B cell (primary cell): ENCODE results near the gene HSPB7. TPM values are rescaled to one million over a fixed set of nuclear protein-coding genes. Genes with fewer than 3 reads are reported as not detected.
A peak's percentile ranks its signal among the peaks of the same experiment; 100 is the strongest.
"Not testable (repeated sequence)": the region's sequence is repeated elsewhere in the genome, so short reads cannot be mapped to it uniquely, and the experiment has no call there.

Experiments used
- ATAC-seq: fragments of 200-7000 bp; cut with Tn5 transposase; one replicate; pipeline ENCODE4 v1.10.0; 2021; ENCODE audit warnings: low read depth, mild to moderate bottlenecking, moderate number of reproducible peaks, moderate library complexity
- CTCF ChIA-PET: fragments of 350-600 bp; sonication (Branson Sonifier 250); formaldehyde crosslinking; loops from one replicate; lab custom pipeline; 2021; ENCODE audit warnings: antibody characterized with exemption, inconsistent platforms; lab: Charles Lee
- POLR2A ChIA-PET: fragments of 350-600 bp; sonication (Branson Sonifier 250); formaldehyde crosslinking; loops from one replicate; lab custom pipeline; 2021; ENCODE audit warnings: antibody characterized with exemption; lab: Charles Lee
- DNase-seq: peaks from one replicate; pipeline ENCODE4 v3.0.0; 2013
- H2AFZ ChIP-seq: 2 replicates; pipeline ENCODE4 v1.6.1; 2012; ENCODE audit warnings: mild to moderate bottlenecking, low read depth, low read length; ENCODE audit not compliant: insufficient read depth, poor library complexity, severe bottlenecking
- H3K27ac ChIP-seq, 2 donors: 1 replicate in 1 of 2; 2 replicates in 1 of 2; pipeline ENCODE4 v1.5.1; 2012 to 2013; ENCODE audit warnings: low read length in 2 of 2, mild to moderate bottlenecking in 2 of 2, moderate library complexity in 1 of 2
- H3K27me3 ChIP-seq, 4 experiments: fragments of 200-600 bp in 1 of 4; sonication (generic) in 1 of 4; replicated peaks in 1 of 4; 1 replicate in 2 of 4; 2 replicates in 2 of 4; pipeline versions ENCODE4 v1.6.1 to v1.7.0; 2013 to 2016; ENCODE audit warnings: low read length in 3 of 4, mild to moderate bottlenecking in 2 of 4, mixed read lengths in 1 of 4, moderate library complexity in 1 of 4; ENCODE audit not compliant: insufficient read depth in 4 of 4, control insufficient read depth in 3 of 4; ENCODE audit errors: control extremely low read depth in 1 of 4
- H3K36me3 ChIP-seq, 2 experiments: replicated peaks in 1 of 2; 1 replicate in 1 of 2; 2 replicates in 1 of 2; pipeline versions ENCODE4 v1.6.1 to v1.7.1; 2013; ENCODE audit warnings: low read length in 1 of 2; ENCODE audit not compliant: insufficient read depth in 2 of 2, control insufficient read depth in 1 of 2; ENCODE audit errors: control extremely low read depth in 1 of 2, extremely low read depth in 1 of 2
- H3K4me1 ChIP-seq, 2 donors: fragments of 200-600 bp in 1 of 2; sonication (generic) in 1 of 2; 1 replicate in 1 of 2; 2 replicates in 1 of 2; pipeline versions ENCODE4 v1.5.1 to v1.6.1; 2013 to 2017; ENCODE audit warnings: low read length in 2 of 2; ENCODE audit not compliant: control insufficient read depth in 2 of 2, insufficient read depth in 2 of 2
- H3K4me2 ChIP-seq: replicated peaks from 2 replicates; pipeline ENCODE3; 2012; ENCODE audit warnings: mild to moderate bottlenecking, low read depth, low read length; ENCODE audit not compliant: poor library complexity, severe bottlenecking
- H3K4me3 ChIP-seq, 5 experiments: fragments of 200-600 bp in 1 of 5; sonication (generic) in 1 of 5; 1 replicate in 3 of 5; 2 replicates in 2 of 5; pipeline versions ENCODE4 v1.5.1 to v1.7.0; 2011 to 2016; ENCODE audit warnings: low read length in 4 of 5, mild to moderate bottlenecking in 4 of 5, low read depth in 2 of 5, control low read depth in 1 of 5, moderate library complexity in 1 of 5; ENCODE audit not compliant: insufficient read depth in 1 of 5; ENCODE audit errors: control extremely low read depth in 1 of 5, extremely low read depth in 1 of 5
- H3K79me2 ChIP-seq: fragments of 200-600 bp; sonication (generic); one replicate; pipeline ENCODE4 v1.6.0; 2016; ENCODE audit warnings: low read length; ENCODE audit not compliant: control insufficient read depth, insufficient read depth
- H3K9ac ChIP-seq: fragments of 200-600 bp; sonication (generic); 2 replicates; pipeline ENCODE4 v1.6.1; 2017; ENCODE audit warnings: mild to moderate bottlenecking, low read length, moderate library complexity
- H3K9me3 ChIP-seq, 3 donors: one replicate each; pipeline versions ENCODE4 v1.6.1 to v1.7.1; 2013; ENCODE audit warnings: low read length in 2 of 3; ENCODE audit not compliant: control insufficient read depth in 2 of 3, insufficient read depth in 1 of 3; ENCODE audit errors: control extremely low read depth in 1 of 3
- H4K20me1 ChIP-seq: 2 replicates; pipeline ENCODE4 v1.6.0; 2012; ENCODE audit warnings: mild to moderate bottlenecking, low read length; ENCODE audit not compliant: insufficient read depth, control insufficient read depth, poor library complexity, severe bottlenecking
- H3K27ac Mint-ChIP-seq: one replicate; pipeline ENCODE4 v1.8.0; 2021; ENCODE audit warnings: mixed read lengths
- H3K27me3 Mint-ChIP-seq: one replicate; pipeline ENCODE4 v1.8.0; 2021; ENCODE audit warnings: mixed read lengths
- H3K4me1 Mint-ChIP-seq: one replicate; pipeline ENCODE4 v1.8.0; 2021; ENCODE audit warnings: mixed read lengths
- H3K4me3 Mint-ChIP-seq: one replicate; pipeline ENCODE4 v1.8.0; 2021; ENCODE audit warnings: mixed read lengths
- H3K9me3 Mint-ChIP-seq: one replicate; pipeline ENCODE4 v1.8.0; 2022; ENCODE audit warnings: mixed read lengths; ENCODE audit not compliant: insufficient read depth
- CTCF ChIP-seq: fragments of 200-600 bp; IDR thresholded peaks from one replicate; pipeline ENCODE4 v1.8.0; 2022; ENCODE audit warnings: antibody characterized with exemption, mild to moderate bottlenecking
- EZH2 ChIP-seq: IDR thresholded peaks from 2 replicates; pipeline ENCODE4 v1.6.1; 2012; ENCODE audit warnings: borderline replicate concordance, low read depth, mild to moderate bottlenecking, moderate library complexity, low read length; ENCODE audit not compliant: insufficient read depth, poor library complexity, severe bottlenecking
- WGBS: methylation state at CpG from one replicate; pipeline ENCODE4 v1.1.5; 2013; ENCODE audit warnings: missing lambda C conversion rate; ENCODE audit not compliant: insufficient coverage; 5-methylcytosine and 5-hydroxymethylcytosine counted together
- intact Hi-C: fragments of 100-400 bp; cut with micrococcal nuclease; formaldehyde crosslinking; loops from one replicate; pipeline ENCODE4 v1.10.0; 2022
- polyA plus RNA-seq: library from polyadenylated mRNA; depleted of rRNA; stranded (reverse); fragments of >200 nt; gene quantifications from 2 replicates; pipeline ENCODE4 v1.2.3, GENCODE V29; 2012
- total RNA-seq, 2 donors: library from RNA; stranded (reverse); fragments of 120-200 nt in 1 of 2; gene quantifications; 1 replicate in 1 of 2; 2 replicates in 1 of 2; pipeline versions ENCODE4 v1.2.3 to v1.2.4, GENCODE V29; 2013 to 2022

HSPB7 gene
- total and polyA plus RNA-seq, 2 donors (not counting 1 experiment from before 2014, with no cell fraction given), result not detected

- Histone ChIP-seq H4K20me1 (no peaks in the 10 kb centered on the region), H3K79me2 (no peaks in the 10 kb centered on the region), H3K27me3 (no peaks in the 10 kb centered on the region), H3K4me1 (peaks cover 23 to 27% of the 10 kb centered on the region in 2 donors), H3K9me3 (no peaks in the 10 kb centered on the region), H2AFZ (no peak overlapping the region), H3K36me3 (no peaks in the 10 kb centered on the region), H3K27ac (no peak overlapping the region), H3K4me2 (peak overlapping the region; percentile 13), H3K9ac (no peak overlapping the region), H3K4me3 (no peak overlapping the region)
- ATAC-seq (no peak), DNase-seq (no peak)
- H3K27me3 Mint-ChIP-seq, result no peaks in the 10 kb centered on the region
- ChIA-PET POLR2A (no interaction called here), CTCF (interaction anchor here (0.7 to 1.9 kb wide), 3 partner anchors 8 to 190 kb away, joined by 3 to 7 read pairs (median 5); no protein-coding TSS in a partner anchor)
- WGBS, result 28% methylated on average over 4 of the region's 5 CpGs
- TF ChIP-seq EZH2 (no peak), CTCF (no peak)
- intact Hi-C loops, result loop anchor here (5.0 kb wide), 1 partner anchor 203 kb away; no protein-coding TSS in a partner anchor
- H3K9me3 Mint-ChIP-seq, result no peaks in the 10 kb centered on the region
- H3K4me3 Mint-ChIP-seq, result no peak overlapping the region
- no peak overlapping the region for H3K27ac Mint-ChIP-seq
- H3K4me1 Mint-ChIP-seq, result peaks cover 27% of the 10 kb centered on the region
These were observed 12.2 kb downstream of the HSPB7 start for GRCh38 chr1:16005597-16005996.

GRCh38 chr1:16001274-16001673 is 16.6 kb downstream of the HSPB7 start:
- DNase-seq, H3K4me2 ChIP-seq, H3K79me2 ChIP-seq, H3K9me3 ChIP-seq, H3K9ac ChIP-seq, H3K36me3 ChIP-seq, H3K9me3 Mint-ChIP-seq, H3K27me3 ChIP-seq, H3K4me3 Mint-ChIP-seq, H3K4me3 ChIP-seq, intact Hi-C loops, POLR2A ChIA-PET, ATAC-seq, H3K27ac Mint-ChIP-seq, H3K27ac ChIP-seq, H4K20me1 ChIP-seq, H3K27me3 Mint-ChIP-seq, H2AFZ ChIP-seq: not testable (repeated sequence)
- 97% methylated on average over 8 of the region's 10 CpGs for WGBS
- CTCF ChIA-PET, result interaction anchor here (1.5 kb wide), 1 partner anchor 186 kb away, joined by 3 read pairs; no protein-coding TSS in a partner anchor
- H3K4me1 Mint-ChIP-seq, result peaks cover 16% of the 10 kb centered on the region
- peaks cover 15 to 17% of the 10 kb centered on the region in 2 donors for H3K4me1 ChIP-seq
